ENCODE measurements around the gene RAB35. TPM values are rescaled to one million over a fixed set of nuclear protein-coding genes. Genes with fewer than 3 reads are reported as not detected.

The RAB35 gene
- total and polyA plus RNA-seq, 2 experiments from 2014 or later = 9.9 to 16.9 TPM

GRCh38 chr12:120134307-120134980, 17.9 kb upstream of the RAB35 start:
- peaks cover 82% of the 10 kb centered on the region for H3K36me3 ChIP-seq (ENCODE audit: insufficient read depth)
- no peaks in the 10 kb centered on the region for H3K27me3 ChIP-seq (ENCODE audit: insufficient read depth)
- H3K27ac Mint-ChIP-seq = no peak overlapping the region

GRCh38 chr12:120132863-120133385, 16.4 kb upstream of the RAB35 start:
- no peaks in the 10 kb centered on the region; the same call in 2 of the 3 replicates for H3K4me1 Mint-ChIP-seq
- 0 out of 2 replicates have a peak overlapping the region, but pooled peaks have one; percentile 15 for H3K27ac Mint-ChIP-seq
- 0 out of 2 replicates have a peak, but pooled peaks cover 5% of the 10 kb centered on the region for H3F3A ChIP-seq (replicated peaks; ENCODE audit: low read depth)
- H3K9me2 ChIP-seq (ENCODE audit: insufficient read depth) = no peaks in the 10 kb centered on the region
- no peak for DNase-seq (ENCODE audit: low spot score)
- no peaks in the 10 kb centered on the region for H3K9me3 Mint-ChIP-seq
- H3K36me3 Mint-ChIP-seq (ENCODE audit: low read depth) = peaks cover 98% of the 10 kb centered on the region
- 0 out of 2 replicates have a peak, but pooled peaks cover under 1% of the 10 kb centered on the region for H3K4me1 ChIP-seq (ENCODE audit: insufficient read depth)
- H4K20me1 ChIP-seq (replicated peaks; ENCODE audit: insufficient read depth) = peaks cover 4% of the 10 kb centered on the region
- no peak overlapping the region for H3K27ac ChIP-seq (ENCODE audit: low read depth)
- no peak overlapping the region for H3K4me2 ChIP-seq
- H3K36me3 ChIP-seq (ENCODE audit: insufficient read depth) = peaks cover 82% of the 10 kb centered on the region
- no peak overlapping the region for H3K4me3 Mint-ChIP-seq
- H3K4me3 ChIP-seq = no peak overlapping the region
- no peak overlapping the region for H2AFZ ChIP-seq
- no peaks in the 10 kb centered on the region for H3K27me3 ChIP-seq (ENCODE audit: insufficient read depth)
- peaks cover 8% of the 10 kb centered on the region for H3K27me3 Mint-ChIP-seq (ENCODE audit: insufficient read depth, low read depth, poor library complexity)
- no peaks in the 10 kb centered on the region for H3K79me2 ChIP-seq (replicated peaks; ENCODE audit: insufficient read depth)
- no peak for ATAC-seq
- no peak for TF ChIP-seq ZNF331 (CRISPR knock-in tag; IDR thresholded peaks at IDR 0.05; ENCODE audit: low read depth)
- no peak for TF ChIP-seq EZH2phosphoT487 (IDR thresholded peaks at IDR 0.05; ENCODE audit: unreplicated experiment)
- TF ChIP-seq CREB1 (CRISPR knock-in tag; IDR thresholded peaks at IDR 0.05; ENCODE audit: low read depth) = no peak
- no peak for TF ChIP-seq REST (IDR thresholded peaks at IDR 0.05; ENCODE audit: unreplicated experiment)
- TF ChIP-seq STAT1 (IDR thresholded peaks at IDR 0.05; ENCODE audit: unreplicated experiment) = no peak
- TF ChIP-seq ETS1 (IDR thresholded peaks at IDR 0.05) = no peak
- no peak for TF ChIP-seq POLR2AphosphoS5 (IDR thresholded peaks at IDR 0.05; ENCODE audit: low read depth)
- no peak for TF ChIP-seq CTCF (conservative IDR thresholded peaks at IDR 0.05; ENCODE audit: low read depth in 2 of 2)

More at GRCh38 chr12:120134307-120134980, 17.9 kb upstream of the RAB35 start:
- Mint-ChIP-seq H3K4me1 (no peaks in the 10 kb centered on the region), H3K27me3 (ENCODE audit: insufficient read depth, low read depth, poor library complexity) (peaks cover 11% of the 10 kb centered on the region), H3K36me3 (ENCODE audit: low read depth) (peaks cover 98% of the 10 kb centered on the region), H3K9me3 (no peaks in the 10 kb centered on the region), H3K4me3 (no peak overlapping the region)
- no peak overlapping the region for H2AFZ ChIP-seq
- ATAC-seq (no peak), DNase-seq (ENCODE audit: low spot score) (no peak)
- 0 out of 2 replicates have a peak, but pooled peaks cover 5% of the 10 kb centered on the region for H3F3A ChIP-seq (replicated peaks; ENCODE audit: low read depth)
- H3K27ac ChIP-seq (ENCODE audit: low read depth) = 0 out of 2 replicates have a peak overlapping the region, but pooled peaks have one; percentile 19
- no peaks in the 10 kb centered on the region for H3K9me2 ChIP-seq (ENCODE audit: insufficient read depth)
- no peak overlapping the region for H3K4me3 ChIP-seq
- TF ChIP-seq ZNF114 (CRISPR knock-in tag; IDR thresholded peaks at IDR 0.05) = no peak
- H3K4me2 ChIP-seq = no peak overlapping the region
- H3K4me1 ChIP-seq (ENCODE audit: insufficient read depth) = no peaks in the 10 kb centered on the region
- H4K20me1 ChIP-seq (replicated peaks; ENCODE audit: insufficient read depth) = peaks cover 4% of the 10 kb centered on the region
- H3K79me2 ChIP-seq (replicated peaks; ENCODE audit: insufficient read depth) = no peaks in the 10 kb centered on the region

All from GM23338 (cell line).